C1 segment of cervical spinal cord (tissue), 14 donors: Measurements from ENCODE around the gene RAB18.
"Not testable (repeated sequence)": the region's sequence is repeated elsewhere in the genome, so short reads cannot be mapped to it uniquely, and the experiment has no call there.

ENCODE experiments used
- DNase-seq, 14 donors: peaks; one replicate each; lab custom pipeline; 2025; lab: John Stamatoyannopoulos, UW

The RAB18 gene

DNA sequence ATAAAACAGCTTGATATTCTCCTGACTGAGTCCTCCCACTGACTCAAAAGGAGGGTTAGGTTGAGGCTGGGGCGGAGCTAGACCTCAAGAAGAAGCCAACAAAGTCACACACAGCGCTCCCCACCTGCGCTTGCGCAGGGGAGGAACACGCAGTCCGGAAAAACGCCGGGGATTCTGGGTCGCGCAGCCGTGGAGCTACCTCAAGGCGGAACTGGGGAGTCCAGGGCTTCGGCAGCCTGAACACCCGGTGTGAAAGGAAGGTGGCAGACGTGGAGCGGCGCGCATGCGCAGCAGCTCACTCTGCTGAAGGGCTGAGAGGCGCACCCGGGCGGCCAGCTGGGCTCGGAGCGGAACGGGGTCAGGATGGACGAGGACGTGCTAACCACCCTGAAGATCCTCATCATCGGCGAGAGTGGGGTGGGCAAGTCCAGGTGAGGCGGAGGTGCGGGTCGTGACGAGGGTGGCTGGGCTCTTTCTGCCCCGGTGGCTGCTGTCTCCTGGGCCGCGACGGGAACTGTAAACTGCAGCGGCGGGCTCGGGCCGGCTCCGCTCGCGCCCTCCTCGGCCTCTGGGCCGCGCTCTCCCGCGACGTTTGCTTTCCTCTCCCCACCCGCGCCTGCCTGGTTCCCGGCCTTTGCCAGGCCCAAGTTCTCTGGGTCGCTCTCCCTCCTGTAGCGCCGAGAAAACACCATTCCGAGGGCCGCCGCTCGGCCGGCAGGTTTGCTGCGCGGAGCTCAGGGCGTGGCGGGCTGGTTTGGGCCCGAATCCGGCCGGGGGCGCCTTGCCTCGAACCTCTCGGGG lies at the start of gene RAB18:
Gene RAB18 (plus strand): TSS at position 298 of the 801 bp plus-strand sequence. CDS start 66 bp downstream, at position 364.
- DNase-seq, result peak; percentile 74 to 97 (median 96)

DNA sequence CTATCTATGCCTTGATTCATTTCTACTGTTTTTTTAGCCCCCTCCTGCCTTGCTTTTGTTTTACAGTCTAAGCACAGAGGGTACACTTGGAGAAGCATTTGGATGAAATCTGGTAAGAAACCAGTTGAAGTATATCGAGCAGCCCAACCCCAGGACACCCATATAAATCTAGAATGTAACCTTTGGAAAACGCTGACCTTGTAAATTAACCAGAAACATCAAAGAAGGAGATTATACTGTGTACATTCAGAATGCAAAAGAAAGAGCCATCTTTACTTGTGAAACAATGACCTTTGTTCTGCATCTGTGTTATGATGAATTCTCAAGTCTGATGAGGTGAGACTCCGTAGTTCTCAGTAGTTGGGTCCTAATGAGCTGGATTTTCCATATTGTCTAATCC lies 49.3 kb upstream of the RAB18 start:
- no peak for DNase-seq

DNA sequence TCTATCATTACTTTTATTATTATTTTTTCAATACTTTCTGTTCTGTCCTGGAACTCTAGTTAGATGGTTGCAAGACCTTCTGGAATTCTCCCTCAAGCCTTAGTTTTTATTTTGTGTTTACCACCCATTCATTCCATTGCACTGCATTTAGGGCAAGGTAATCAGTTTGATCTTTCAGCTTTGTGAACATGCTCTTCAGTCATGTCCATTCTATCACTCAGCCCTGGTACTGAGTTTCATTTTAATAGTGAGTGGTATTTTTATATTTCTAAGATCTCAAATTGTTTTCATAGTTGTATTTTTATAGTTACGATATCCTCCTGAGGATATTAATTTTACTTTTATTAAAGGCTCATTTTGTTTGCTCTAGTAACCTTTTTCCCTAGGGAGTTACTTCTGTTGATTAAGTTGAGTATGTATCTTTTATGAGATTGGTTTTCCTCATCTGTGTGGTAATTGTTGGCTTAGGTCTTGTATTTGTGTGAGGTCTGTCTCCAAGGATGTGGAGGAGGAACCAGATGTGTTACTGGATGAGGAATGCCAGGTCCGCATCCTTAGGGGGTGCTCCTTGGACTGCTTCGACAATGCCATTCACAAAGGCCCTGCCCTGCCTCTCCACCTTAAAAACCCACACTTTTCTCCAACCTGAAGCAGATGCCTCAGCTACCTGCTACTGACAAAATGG lies 46.7 kb upstream of the RAB18 start:
- DNase-seq, result no peak

DNA sequence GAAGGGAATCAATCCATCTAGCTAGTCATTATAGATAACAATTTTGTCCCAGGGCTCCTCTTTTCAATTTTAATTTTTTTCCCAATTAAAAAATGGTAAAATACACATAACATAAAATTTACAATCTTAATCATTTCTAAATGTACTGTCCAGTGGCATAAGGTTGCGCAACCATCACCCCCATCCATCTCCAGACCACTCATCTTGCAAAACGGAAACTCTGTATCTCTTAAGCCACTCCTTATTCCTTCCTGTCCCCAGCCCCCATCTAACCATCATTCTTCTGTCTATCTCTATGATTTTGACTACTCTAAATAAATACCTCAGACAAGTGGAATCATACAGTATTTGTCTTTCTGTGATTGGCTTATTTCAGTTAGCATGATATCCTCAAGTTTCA lies 46.1 kb upstream of the RAB18 start:
- DNase-seq, result no peak

DNA sequence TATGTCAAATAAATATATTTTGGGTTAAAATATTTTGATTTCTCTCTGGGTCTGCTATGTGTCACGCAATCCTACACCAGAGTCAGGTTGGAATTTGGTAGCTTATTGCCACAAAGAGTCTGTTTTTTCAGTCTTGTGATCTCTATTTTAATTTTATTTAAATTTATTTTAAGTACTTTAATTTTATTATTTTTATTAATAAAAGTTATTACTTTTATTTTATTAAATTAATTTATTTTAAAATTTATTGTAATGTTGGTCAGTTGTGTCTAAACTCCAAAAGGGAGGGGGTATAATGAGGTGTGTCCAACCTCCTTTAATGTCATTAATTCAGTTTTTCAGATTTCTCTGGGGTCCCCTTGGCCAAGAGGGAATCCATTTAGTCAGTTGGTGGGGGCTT lies 42.8 kb upstream of the RAB18 start:
- DNase-seq, result no peak

DNA sequence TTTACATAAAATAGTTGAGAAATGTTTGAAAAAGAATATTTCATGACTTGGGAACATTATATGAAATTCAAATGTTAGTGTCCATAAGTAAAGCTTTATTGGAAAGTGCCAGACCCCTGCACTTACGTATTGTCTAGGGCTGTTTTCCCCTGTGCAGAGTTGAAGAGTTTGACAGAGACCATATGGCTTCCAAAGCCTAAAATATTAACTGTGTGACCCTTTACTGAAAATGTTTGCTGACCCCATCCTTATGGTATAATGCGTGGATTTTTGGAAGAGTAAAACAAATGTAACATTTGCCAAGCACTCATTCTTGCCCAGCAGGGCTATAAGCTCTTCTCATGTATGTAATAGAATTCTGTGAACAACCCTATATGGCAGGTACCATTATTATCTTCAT lies 40.1 kb upstream of the RAB18 start:
- no peak for DNase-seq

DNA sequence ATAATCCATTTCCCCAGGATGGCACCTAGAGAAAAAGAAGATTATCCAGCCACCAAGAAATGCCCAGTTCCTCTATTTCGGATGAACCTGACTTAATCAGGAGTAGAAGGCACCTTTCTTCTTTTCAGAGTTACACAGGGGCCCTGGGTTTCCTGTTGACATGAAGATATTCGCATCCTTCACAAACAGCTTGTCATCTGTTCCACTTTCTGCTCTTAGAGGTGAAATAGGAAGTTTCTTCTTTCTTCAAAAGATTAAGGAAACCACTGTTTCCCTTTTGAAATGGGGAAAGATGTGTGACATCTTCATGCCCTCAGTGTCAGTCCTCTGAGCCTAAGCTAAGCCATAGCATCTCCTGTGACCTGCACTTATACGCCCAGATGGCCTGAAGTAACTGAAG lies 39.1 kb upstream of the RAB18 start:
- DNase-seq, result no peak

DNA sequence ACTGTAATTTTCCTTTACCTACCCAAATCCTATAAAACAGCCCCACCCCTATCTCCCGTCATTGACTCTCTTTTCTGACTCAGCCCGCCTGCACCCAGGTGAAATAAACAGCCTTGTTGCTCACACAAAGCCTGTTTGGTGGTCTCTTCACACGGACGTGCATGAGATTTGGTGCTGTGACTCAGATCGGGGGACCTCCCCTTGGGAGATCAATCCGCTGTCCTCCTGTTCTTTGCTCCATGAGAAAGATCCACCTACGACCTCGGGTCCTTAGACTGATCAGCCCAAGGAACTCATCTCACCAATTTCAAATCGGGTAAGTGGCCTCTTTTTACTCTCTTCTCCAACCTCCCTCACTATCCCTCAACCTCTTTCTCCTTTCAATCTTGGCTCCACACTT lies 38.5 kb upstream of the RAB18 start:
- DNase-seq, result not testable (repeated sequence)

DNA sequence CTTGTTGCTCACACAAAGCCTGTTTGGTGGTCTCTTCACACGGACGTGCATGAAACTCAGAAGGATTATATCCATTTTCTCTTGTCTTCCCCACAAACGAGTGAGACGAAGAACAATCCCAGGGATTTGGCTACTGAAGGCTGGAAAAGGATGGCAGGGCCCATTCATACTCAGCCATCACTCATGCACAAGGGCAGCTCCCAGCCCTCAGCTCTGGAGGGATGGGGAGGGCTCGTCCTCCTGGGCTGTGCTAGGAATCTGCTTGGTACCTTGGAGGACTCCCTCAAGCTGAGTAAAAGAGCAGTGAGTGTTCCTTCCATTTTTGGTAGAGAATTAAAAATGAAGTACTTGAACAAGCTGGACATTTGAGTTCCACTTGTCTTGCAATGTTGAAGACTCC lies 33.2 kb upstream of the RAB18 start:
- DNase-seq, result no peak

DNA sequence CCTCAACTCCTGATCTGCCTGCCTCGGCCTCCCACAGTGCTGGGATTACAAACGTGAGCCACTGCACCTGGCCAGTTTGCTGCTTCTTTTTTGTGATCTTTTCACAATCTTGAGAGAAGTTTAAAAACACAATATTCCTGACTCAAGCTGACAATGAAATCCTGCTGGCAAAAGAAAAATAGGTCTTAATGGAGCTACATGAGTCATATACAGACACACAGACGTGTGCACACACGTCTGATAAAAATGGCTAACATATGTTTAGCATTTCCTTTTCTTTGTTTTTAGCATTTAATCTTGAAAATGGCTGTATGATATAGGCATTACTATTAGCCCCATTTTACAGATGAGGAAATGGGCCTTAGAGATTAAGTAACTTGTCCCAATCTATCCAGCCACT lies 29.4 kb upstream of the RAB18 start:
- DNase-seq, result no peak

DNA sequence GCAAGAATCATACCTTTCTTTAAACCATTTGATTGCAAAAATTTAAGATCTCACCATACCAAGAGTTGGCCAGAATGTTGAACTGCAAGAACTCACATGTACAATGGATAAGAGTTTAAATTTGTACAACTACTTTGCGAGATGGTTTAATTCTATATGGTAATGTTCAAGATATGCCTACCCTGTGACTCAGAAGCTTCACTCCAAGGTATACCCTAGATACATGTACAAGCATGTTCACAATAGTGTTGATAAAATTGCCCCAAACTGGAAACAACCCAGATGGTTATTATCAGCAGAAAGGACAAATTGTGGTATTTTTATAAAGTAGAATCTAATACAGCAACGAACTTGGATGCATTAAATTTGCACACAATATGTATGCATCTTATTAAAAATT lies 25.1 kb upstream of the RAB18 start:
- DNase-seq, result no peak

DNA sequence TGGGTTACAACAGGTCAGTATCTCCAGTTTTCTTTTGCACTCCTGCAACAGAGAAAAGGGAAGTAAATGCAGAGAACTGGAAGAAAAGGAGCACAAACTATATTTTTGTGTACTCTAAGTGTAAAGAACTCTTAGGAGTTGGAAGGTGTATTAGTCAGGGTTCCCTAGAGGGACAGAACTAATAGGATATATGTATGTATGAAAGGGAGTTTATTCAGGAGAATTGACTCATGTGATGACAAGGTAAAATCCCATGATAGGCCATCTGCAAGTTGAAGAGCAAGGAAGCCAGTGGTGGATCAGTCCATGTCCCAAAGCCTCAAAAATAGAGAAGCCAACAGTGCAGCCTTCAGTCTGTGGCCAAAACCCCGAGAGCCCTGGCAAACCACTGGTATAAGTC lies 22.6 kb upstream of the RAB18 start:
- DNase-seq, result no peak

DNA sequence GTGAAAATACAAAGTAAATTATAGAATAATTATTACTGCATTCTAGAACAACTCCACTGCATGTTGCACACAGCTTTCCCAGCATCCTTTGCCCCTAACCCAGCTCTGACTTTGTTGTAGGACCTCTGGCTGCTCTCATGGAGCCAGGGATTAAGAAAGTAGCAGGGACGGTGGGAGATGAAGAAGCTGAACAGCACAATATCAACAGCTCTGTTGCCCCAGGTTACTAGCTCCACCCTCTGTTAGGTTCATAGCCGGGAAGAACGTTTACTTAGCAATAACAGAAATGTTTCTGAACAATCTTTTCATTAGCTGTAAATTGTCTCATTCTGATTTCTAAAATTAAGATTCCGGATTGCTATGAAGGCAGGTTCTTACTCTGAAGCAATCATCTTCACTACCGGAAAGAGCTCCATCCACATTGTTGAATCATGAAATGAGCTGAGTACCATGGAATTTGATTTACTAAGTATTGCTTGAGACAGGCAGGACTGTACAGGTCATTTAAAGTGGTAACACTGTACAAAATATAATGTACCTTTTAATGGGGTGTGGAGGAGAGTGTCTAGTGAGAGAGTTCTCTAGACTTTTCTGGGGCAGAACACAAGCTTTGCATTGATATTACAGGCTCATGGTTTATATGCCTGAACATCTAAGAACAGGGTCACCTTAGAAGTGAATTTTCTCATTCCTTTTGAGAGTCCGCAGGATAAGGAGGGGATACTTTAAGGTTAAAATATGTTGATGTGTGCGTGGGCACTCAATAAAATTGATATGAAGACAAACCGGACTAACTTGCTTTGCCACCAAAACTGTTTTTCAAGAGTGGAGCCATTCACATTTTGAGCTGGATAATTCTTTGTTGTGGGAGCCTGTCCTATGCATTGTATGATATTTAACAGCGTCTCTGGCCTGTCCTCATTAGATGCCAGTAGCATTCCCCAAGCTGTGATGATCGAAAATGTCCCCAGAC lies 20.8 kb upstream of the RAB18 start:
- DNase-seq, result no peak

DNA sequence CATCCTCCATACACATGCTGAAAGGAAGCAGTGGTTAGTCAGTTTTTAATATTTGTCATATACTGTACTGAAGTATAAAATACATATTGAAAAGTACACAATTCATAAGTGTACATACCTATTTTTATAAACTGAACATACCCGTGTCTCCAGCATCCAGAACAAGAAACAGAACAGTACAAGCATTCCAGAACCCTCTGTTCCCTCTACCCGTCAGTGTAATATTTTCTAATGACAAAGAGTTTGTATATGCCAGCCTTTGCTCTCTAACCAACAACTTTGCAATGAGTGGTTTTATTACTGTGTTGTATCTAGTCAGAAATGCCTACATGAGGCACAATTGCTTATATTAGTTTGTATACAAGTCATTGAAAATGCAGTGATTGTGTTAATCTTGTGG lies 18.7 kb upstream of the RAB18 start:
- no peak for DNase-seq

DNA sequence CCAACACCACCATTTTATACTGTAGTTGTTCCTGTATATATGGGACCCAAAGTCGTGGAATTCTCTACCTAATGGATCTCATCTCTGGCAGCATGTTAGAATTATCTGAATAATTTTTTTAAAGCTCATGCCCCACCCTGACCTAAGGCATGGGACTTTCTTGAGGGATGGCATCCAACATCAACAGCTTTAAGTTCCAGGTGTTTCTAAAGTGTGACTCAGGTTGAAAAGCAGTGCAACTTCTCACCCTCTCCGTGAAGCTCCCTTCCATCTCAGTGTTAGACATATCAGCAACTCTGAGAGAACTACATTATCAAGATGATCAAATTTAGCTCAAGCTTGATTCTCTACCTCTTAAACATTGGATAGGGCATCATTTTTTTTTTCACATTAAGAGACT lies 18.1 kb upstream of the RAB18 start:
- DNase-seq, result no peak

DNA sequence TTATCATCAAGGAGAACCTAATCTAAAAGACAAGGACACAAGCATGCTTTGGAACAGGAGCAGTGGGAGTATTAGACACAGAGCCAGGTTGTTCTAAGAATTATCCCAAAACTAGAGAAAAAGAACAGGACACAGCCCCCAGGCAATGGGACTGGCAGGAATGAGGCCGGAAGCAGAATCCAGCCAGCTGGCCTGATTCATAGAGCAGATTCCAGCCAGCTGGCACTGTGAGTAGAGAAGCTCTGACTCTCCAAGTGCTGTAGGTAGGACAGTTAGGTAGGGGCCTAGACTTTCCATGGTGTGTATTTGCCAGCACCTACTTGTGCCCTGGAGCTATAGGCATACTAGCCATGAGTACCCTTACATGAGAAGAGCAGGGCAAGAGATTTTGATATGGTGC lies 13.3 kb upstream of the RAB18 start:
- DNase-seq, result no peak

DNA sequence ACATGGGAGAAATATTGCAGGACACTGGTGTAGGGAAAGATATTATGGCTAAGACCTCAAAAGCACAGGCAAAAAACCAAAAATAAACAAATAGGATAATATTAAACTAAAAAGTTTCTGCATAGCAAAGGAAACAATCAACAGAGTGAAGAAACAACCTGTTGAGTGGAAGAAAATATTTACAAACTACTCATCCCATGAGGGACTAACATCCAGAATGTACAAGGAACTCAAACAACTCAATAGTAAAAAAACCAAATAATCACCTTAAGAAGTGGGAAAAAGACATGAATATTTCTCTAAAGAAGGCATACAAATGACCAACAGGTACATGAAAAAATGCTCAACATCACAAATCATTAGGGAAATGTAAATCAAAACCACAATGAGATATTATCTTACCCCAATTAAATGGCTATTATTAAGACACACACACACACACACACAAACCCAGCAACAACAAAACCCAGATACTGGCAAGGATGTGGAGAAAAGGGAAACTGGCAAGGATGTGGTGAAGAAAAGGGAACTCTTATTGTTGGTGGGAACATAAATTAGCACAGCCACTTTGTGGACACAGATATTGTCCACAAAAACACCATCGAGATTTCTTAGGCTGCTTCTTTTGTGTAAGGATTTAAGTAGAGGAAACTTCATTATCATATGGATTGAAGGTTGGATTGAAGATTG lies 9.8 kb upstream of the RAB18 start:
- no peak for DNase-seq

DNA sequence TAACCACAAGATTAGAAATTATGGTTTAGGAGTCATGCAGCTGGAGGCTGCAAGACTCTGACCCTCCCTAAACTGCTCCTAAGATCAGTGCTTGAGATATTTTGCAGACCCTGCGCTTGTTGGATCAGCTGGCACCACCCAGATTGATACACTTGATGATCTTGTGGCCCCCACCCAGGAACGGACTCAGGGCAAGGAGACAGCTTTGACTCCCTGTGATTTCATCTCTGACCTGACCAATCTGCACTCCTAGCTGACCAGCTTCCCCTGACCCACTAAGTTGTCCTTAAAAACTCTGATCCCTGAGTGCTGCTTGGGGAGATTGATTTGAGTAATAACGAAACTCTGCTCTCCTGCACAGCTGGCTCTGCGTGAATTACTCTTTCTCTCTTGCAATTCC lies 8.0 kb upstream of the RAB18 start:
- no peak for DNase-seq

DNA sequence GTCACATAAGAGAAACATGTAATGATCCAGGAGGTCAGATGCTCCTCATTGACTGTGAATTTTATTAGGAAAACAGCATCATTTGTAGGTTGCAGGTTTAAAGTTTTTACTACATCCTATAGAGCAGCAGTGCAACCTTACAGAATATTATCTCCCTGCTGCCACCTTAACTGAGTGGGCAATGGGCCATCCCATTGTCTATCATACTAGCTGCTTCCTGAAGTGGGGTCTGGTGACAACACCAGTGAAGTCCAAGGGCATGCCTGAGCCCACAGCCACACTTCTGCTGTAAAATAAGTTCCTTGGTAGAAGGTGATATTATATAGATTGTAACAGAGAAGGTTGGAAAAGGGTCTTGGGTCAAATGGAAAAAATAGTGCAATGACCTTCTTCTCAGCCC lies 4.0 kb upstream of the RAB18 start:
- DNase-seq, result no peak

DNA sequence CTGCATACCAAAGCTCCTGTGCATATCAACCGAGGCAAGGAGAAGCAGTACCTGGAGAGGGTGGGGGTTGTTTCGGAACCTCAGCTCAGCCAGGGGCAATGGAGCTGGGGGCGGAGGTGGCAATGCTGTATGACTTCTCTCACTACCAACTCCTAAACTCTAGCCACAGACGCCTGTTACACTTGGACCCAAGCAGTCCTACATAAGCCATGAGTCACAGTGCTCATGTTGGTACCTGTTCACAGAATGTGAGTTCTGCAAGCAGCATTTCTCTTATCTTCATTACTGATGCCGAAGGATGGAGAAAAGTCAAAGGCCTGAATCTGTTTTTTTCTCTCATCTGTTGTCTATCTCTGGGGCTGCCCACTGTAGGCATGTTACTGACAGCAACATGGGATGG lies 3.2 kb upstream of the RAB18 start:
- no peak for DNase-seq

DNA sequence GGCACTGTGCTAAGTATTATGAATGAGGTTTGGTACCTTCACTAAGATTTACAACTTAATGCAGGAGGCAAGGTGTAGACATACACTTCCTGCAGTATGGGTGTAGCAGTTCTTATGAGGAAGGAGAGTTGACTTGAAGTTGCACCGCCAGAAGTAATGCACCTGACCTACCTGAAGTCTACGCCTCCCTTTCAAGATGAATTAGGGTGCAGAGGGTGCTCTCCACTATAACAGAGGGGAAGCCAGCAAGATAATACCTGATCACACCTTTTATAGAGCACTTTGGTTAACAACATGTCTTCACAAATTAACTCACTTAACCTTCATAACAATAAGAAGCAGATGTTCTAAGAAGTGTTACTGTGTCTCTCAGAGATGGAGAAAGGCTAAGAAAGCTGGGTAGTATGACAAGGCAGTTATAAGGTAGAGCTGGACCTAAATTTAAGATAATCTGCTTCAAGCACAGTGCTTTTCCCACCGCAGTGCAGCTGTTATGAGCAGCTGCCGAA lies 552 bp upstream of the RAB18 start:
- DNase-seq, result no peak
